Activated CD8-positive, alpha-beta T cell treated with anti-CD3 and anti-CD28 coated beads for 36 hours (primary cell): ENCODE measurements around the gene CMSS1. TPM values are rescaled to one million over a fixed set of nuclear protein-coding genes. Genes with fewer than 3 reads are reported as not detected.

ENCODE experiments used
- ATAC-seq: fragments of 200-7000 bp; cut with Tn5 transposase; one replicate; pipeline ENCODE4 v1.10.0; 2021; ENCODE audit warnings: mild to moderate bottlenecking, moderate library complexity
- CTCF ChIA-PET: fragments of 350-600 bp; sonication (Branson Sonifier 250); formaldehyde crosslinking; loops from one replicate; lab custom pipeline; 2021; ENCODE audit warnings: antibody characterized with exemption; lab: Charles Lee
- POLR2A ChIA-PET: fragments of 350-600 bp; sonication (Branson Sonifier 250); formaldehyde crosslinking; loops from one replicate; lab custom pipeline; 2021; ENCODE audit warnings: antibody characterized with exemption; lab: Charles Lee
- DNase-seq: peaks from one replicate; pipeline ENCODE4 v3.0.0-alpha.2; 2020
- H3K27ac Mint-ChIP-seq: one replicate; pipeline ENCODE4 v1.8.0; 2021; ENCODE audit warnings: mild to moderate bottlenecking, mixed read lengths
- H3K27me3 Mint-ChIP-seq: one replicate; pipeline ENCODE4 v1.8.0; 2021; ENCODE audit warnings: mixed read lengths
- H3K36me3 Mint-ChIP-seq: one replicate; pipeline ENCODE4 v1.8.0; 2021; ENCODE audit warnings: low read depth, mixed read lengths
- H3K4me1 Mint-ChIP-seq: one replicate; pipeline ENCODE4 v1.8.0; 2021; ENCODE audit warnings: low read depth, mixed read lengths
- H3K4me3 Mint-ChIP-seq: one replicate; pipeline ENCODE4 v1.8.0; 2021; ENCODE audit warnings: mild to moderate bottlenecking, moderate library complexity, mixed read lengths
- H3K9me3 Mint-ChIP-seq: one replicate; pipeline ENCODE4 v1.8.0; 2021; ENCODE audit warnings: mixed read lengths
- intact Hi-C: fragments of 100-400 bp; cut with micrococcal nuclease; formaldehyde crosslinking; loops from one replicate; pipeline ENCODE4 v1.10.0; 2022
- total RNA-seq, 2 experiments: library from RNA; stranded (reverse); gene quantifications; one replicate each; pipeline ENCODE4 v1.2.3, GENCODE V29; 2021
- TF ChIP-seq, protein P1 (sequence below): fragments of 200-600 bp; IDR thresholded peaks from one replicate; pipeline ENCODE4 v1.8.0; 2022; ENCODE audit warnings: antibody characterized with exemption, mild to moderate bottlenecking

CMSS1 gene
- total RNA-seq, 2 experiments from 2014 or later: 93.9 to 110 TPM

DNA sequence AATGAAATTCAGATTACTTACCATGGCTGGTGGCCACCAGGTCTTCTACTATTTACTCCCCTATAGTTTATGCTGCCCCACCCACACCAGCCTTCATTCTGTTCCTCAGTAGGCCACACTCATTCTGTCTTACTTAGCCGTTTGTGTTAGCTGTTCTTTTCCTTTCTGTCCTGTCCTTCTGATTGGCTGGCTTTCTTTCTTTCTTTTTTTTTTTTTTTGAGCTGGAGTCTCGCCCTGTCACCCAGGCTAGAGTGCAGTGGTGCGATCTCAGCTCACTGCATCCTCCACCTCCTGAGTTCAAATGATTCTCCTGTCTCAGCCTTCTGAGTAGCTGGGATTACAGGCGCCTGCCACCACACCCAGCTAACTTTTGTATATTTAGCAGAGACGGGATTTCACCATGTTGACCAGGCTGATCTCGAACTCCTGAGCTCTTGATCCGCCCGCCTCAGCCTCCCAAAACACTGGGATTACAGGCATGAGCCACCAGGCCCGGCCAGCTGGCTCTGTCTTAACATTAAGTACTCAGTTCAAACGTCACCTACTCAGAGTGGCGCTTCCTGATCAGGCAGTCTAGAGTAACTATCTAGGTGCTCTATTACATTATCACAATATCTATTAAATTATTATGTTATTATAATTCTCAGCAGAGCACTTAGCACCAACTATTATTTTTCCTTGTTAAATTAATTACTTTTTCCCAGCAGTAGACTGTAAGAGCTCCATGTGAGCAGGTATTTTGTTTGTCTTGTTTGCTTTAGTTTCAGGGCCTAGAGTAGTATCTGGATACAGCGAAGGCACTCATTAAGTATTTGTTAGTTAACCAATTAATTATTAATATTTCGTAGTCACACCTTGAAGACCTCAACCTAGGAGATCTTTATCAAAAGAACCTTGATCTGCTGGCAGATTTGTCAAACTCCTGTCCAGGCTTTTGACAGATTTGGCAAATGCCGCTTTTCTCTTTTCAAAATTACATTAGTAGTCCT lies 6.4 kb downstream of the CMSS1 start:
- Mint-ChIP-seq H3K27ac (no peak overlapping the region), H3K36me3 (peaks cover 22% of the 10 kb centered on the region), H3K4me1 (peaks cover 39% of the 10 kb centered on the region), H3K27me3 (no peaks in the 10 kb centered on the region), H3K4me3 (no peak overlapping the region), H3K9me3 (no peaks in the 10 kb centered on the region)
- ChIA-PET CTCF (interaction anchor here (1.0 to 3.5 kb wide), 4 partner anchors 8 to 430 kb away, joined by 3 to 27 read pairs (median 6); no protein-coding TSS in a partner anchor), POLR2A (no interaction called here)
- intact Hi-C loops: no loop called here
- TF ChIP-seq, protein P1, sequence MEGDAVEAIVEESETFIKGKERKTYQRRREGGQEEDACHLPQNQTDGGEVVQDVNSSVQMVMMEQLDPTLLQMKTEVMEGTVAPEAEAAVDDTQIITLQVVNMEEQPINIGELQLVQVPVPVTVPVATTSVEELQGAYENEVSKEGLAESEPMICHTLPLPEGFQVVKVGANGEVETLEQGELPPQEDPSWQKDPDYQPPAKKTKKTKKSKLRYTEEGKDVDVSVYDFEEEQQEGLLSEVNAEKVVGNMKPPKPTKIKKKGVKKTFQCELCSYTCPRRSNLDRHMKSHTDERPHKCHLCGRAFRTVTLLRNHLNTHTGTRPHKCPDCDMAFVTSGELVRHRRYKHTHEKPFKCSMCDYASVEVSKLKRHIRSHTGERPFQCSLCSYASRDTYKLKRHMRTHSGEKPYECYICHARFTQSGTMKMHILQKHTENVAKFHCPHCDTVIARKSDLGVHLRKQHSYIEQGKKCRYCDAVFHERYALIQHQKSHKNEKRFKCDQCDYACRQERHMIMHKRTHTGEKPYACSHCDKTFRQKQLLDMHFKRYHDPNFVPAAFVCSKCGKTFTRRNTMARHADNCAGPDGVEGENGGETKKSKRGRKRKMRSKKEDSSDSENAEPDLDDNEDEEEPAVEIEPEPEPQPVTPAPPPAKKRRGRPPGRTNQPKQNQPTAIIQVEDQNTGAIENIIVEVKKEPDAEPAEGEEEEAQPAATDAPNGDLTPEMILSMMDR: no peak
- DNase-seq (no peak), ATAC-seq (peak; percentile 20)

DNA sequence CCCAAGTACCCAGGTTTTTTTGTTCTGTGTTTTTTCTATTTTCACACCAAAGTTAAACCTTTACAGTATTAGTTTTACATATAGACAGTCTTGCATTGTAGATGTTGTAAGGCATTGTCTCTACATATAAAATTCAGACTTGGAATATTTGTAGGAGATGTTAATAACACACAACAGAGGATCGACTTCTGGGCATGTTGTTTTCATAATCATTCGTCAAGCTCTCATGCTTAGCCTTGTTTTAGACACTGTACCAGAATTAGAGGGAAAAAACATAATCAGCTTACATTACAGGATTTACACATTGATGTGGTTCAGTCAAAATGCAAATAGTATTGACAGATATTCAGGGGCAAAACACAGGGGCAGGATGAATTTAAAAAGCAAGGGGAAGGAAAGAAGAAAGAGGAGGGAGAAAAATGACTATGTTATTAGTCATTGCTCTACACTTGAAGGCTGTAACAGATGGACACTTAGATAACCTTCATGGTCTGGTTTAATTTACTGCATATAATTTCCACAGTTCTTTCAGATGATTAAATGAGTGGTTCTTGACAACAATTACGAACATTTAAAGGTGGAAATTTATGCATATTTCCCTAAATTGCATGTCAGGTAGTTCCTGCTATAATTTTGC lies 7.5 kb downstream of the CMSS1 start:
- DNase-seq (no peak), ATAC-seq (peak; percentile 66)
- no peaks in the 10 kb centered on the region for H3K9me3 Mint-ChIP-seq
- H3K36me3 Mint-ChIP-seq: peaks cover 15% of the 10 kb centered on the region
- intact Hi-C loops: no loop called here
- no peak overlapping the region for H3K27ac Mint-ChIP-seq
- H3K4me3 Mint-ChIP-seq: no peak overlapping the region
- ChIA-PET POLR2A (no interaction called here), CTCF (interaction anchor here (1.4 kb wide), 1 partner anchor 17 kb away, joined by 7 read pairs; no protein-coding TSS in a partner anchor)
- TF ChIP-seq, protein P1: no peak
- H3K27me3 Mint-ChIP-seq: no peaks in the 10 kb centered on the region
- peaks cover 38% of the 10 kb centered on the region for H3K4me1 Mint-ChIP-seq

DNA sequence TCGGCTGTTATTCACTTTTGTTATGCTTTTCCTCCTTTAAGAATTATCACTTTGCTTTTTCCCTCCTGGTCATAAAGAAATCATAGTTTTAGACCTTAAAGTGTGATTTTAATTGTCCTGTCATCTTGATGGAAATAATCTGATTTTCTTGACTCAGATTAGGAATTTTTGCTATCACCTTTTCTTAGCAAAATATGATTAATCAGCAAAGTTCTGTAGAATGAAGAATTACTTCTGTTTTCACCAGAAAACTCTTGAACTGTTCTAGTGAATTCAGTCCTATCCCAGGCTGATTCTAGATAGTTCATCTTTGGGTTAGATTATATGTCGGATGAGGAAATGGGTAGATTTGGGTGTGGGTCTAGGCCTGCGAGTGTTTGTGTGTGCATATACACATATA lies 12.2 kb downstream of the CMSS1 start:
- POLR2A ChIA-PET: interaction anchor here (0.6 to 2.0 kb wide), 2 partner anchors 12 to 1790 kb away, joined by 4 to 6 read pairs; partner anchors contain the start of gene CMSS1
- intact Hi-C loops: loop anchor here (2.0 to 10.0 kb wide), 2 partner anchors 245 to 425 kb away; no protein-coding TSS in a partner anchor
- Mint-ChIP-seq H3K36me3 (no peaks in the 10 kb centered on the region), H3K4me1 (peaks cover 23% of the 10 kb centered on the region), H3K27me3 (no peaks in the 10 kb centered on the region), H3K4me3 (no peak overlapping the region), H3K27ac (no peak overlapping the region), H3K9me3 (no peaks in the 10 kb centered on the region)
- DNase-seq (no peak), ATAC-seq (no peak)
- CTCF ChIA-PET: interaction anchor here (1.3 to 7.5 kb wide), 4 partner anchors 14 to 424 kb away, joined by 3 to 43 read pairs (median 4); no protein-coding TSS in a partner anchor
- TF ChIP-seq, protein P1: no peak

DNA sequence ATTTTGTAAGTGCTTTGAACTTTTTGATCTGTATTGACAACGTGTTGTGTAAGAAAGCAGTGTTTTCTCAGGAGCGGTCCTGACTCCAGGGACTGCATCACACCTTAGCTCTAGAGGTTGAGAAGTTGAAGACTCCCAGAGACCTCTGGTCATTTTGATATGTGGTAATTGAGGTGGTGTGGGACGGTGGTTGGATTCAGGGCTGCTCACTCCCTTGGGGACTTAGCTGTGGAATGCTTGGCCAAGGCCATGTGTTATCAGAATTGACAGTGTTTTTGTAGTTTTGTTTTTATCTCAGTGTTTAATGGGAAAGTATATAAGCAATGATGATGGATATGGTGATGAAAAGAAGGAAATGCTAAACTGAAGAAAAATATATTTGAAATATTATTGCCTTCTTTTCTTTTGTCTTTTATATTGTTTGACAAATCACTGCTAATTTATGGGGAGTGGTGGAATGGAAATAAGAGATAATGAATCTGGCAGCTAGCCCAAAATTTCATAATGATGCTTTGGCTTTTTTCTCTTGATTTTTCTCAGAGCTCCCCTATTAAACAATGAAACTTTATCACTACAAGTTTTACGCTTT lies 16.0 kb downstream of the CMSS1 start:
- ATAC-seq: no peak

More for the DNA sequence above, 16.0 kb downstream of the CMSS1 start:
- Mint-ChIP-seq H3K27ac (no peak overlapping the region), H3K36me3 (no peaks in the 10 kb centered on the region), H3K4me1 (peaks cover 15% of the 10 kb centered on the region), H3K4me3 (no peak overlapping the region), H3K27me3 (no peaks in the 10 kb centered on the region), H3K9me3 (no peaks in the 10 kb centered on the region)
- no peak for DNase-seq
- CTCF ChIA-PET: interaction anchor here (1.2 to 7.5 kb wide), 6 partner anchors 10 to 423 kb away, joined by 3 to 43 read pairs (median 26); partner anchors contain the start of gene CMSS1
- intact Hi-C loops: loop anchor here (10.0 kb wide), 1 partner anchor 241 kb away; no protein-coding TSS in a partner anchor
- TF ChIP-seq, protein P1: no peak
- POLR2A ChIA-PET: interaction anchor here (0.7 to 1.2 kb wide), 2 partner anchors 16 to 271 kb away, joined by 4 to 5 read pairs; partner anchors contain the start of gene CMSS1
